SK-N-SH treated with all-trans-retinoic acid at 6 μM for 48 hours (cell line): ENCODE results near the gene MYO15B.

ENCODE experiments used
- ARNTL ChIP-seq: fragments of 450-650 bp; formaldehyde crosslinking; IDR thresholded peaks from 2 replicates; pipeline ENCODE4 v1.5.0; 2020; ENCODE audit warnings: low read depth, mild to moderate bottlenecking, moderate library complexity, borderline replicate concordance
- CSRNP3 ChIP-seq: fragments of 250-450 bp; sonication (Bioruptor Pico); IDR thresholded peaks from 2 replicates; pipeline ENCODE4 v1.5.1; 2021; ENCODE audit warnings: mild to moderate bottlenecking, moderate library complexity
- ISL1 ChIP-seq: fragments of 250-450 bp; sonication (Bioruptor Pico); IDR thresholded peaks from 2 replicates; pipeline ENCODE4 v2.1.2; 2022; ENCODE audit warnings: mild to moderate bottlenecking, moderate library complexity
- RARB ChIP-seq: fragments of 250-450 bp; sonication (Bioruptor Pico); IDR thresholded peaks from 2 replicates; pipeline ENCODE4 v1.8.0; 2021; ENCODE audit warnings: mild to moderate bottlenecking, moderate library complexity
- SNAI2 ChIP-seq: fragments of 250-450 bp; sonication (Bioruptor Pico); IDR thresholded peaks from 2 replicates; pipeline ENCODE4 v1.5.0; 2020; ENCODE audit warnings: mild to moderate bottlenecking, moderate library complexity
- TSHZ2 ChIP-seq: fragments of 250-450 bp; sonication (Bioruptor Pico); IDR thresholded peaks from 2 replicates; pipeline ENCODE4 v1.5.0; 2020; ENCODE audit warnings: mild to moderate bottlenecking, moderate library complexity

- TF ChIP-seq ISL1 (no peak), RARB (CRISPR knock-in tag) (no peak), TSHZ2 (CRISPR knock-in tag) (no peak), ARNTL (CRISPR knock-in tag) (no peak), CSRNP3 (no peak), SNAI2 (no peak)
Observed at GRCh38 chr17:75605790-75606189, 18.2 kb downstream of the MYO15B start.
